Mesendoderm (in vitro differentiated cells): ENCODE data around the gene CFB.
"Not testable (repeated sequence)": the region's sequence is repeated elsewhere in the genome, so short reads cannot be mapped to it uniquely, and the experiment has no call there.

Experiments used
- DNase-seq: peaks from one replicate; pipeline ENCODE4 v3.0.0; 2013
- H2AK5ac ChIP-seq: 2 replicates; pipeline ENCODE4 v1.6.1; 2013; ENCODE audit warnings: low read length, inconsistent platforms
- H2BK120ac ChIP-seq: 2 replicates; pipeline ENCODE4 v1.6.1; 2013; ENCODE audit warnings: low read depth, mild to moderate bottlenecking, low read length, moderate library complexity, mixed read lengths
- H2BK15ac ChIP-seq: replicated peaks from 2 replicates; pipeline ENCODE4 v1.6.1; 2013; ENCODE audit warnings: low read depth, mild to moderate bottlenecking, moderate library complexity
- H2BK5ac ChIP-seq: 2 replicates; pipeline ENCODE4 v1.6.1; 2013; ENCODE audit warnings: low read length, inconsistent platforms
- H3K18ac ChIP-seq: 2 replicates; pipeline ENCODE4 v1.6.1; 2013; ENCODE audit warnings: mild to moderate bottlenecking, low read length, mixed read lengths
- H3K23ac ChIP-seq: one replicate; pipeline ENCODE4 v1.6.1; 2013; ENCODE audit warnings: low read length
- H3K27ac ChIP-seq: 2 replicates; pipeline ENCODE4 v1.5.1; 2013; ENCODE audit warnings: low read depth, mild to moderate bottlenecking, inconsistent platforms, low read length, moderate library complexity
- H3K27me3 ChIP-seq: 2 replicates; pipeline ENCODE4 v1.6.1; 2013; ENCODE audit warnings: low read length, control low read depth, mild to moderate bottlenecking, inconsistent platforms; ENCODE audit not compliant: insufficient read depth, poor library complexity
- H3K36me3 ChIP-seq: 2 replicates; pipeline ENCODE4 v1.6.1; 2013; ENCODE audit warnings: low read length, inconsistent platforms; ENCODE audit not compliant: control insufficient read depth, insufficient read depth
- H3K4ac ChIP-seq: one replicate; pipeline ENCODE4 v1.6.1; 2013; ENCODE audit warnings: low read depth, mild to moderate bottlenecking, low read length, moderate library complexity
- H3K4me1 ChIP-seq: 2 replicates; pipeline ENCODE4 v1.6.1; 2013; ENCODE audit warnings: low read depth, low read length, inconsistent platforms; ENCODE audit not compliant: control insufficient read depth
- H3K4me2 ChIP-seq: 2 replicates; pipeline ENCODE4 v1.6.1; 2013; ENCODE audit warnings: low read length
- H3K4me3 ChIP-seq: 2 replicates; pipeline ENCODE4 v1.5.1; 2013; ENCODE audit warnings: mild to moderate bottlenecking, low read length
- H3K56ac ChIP-seq: one replicate; pipeline ENCODE4 v1.6.1; 2013; ENCODE audit warnings: low read length
- H3K79me1 ChIP-seq: 2 replicates; pipeline ENCODE4 v1.6.1; 2013; ENCODE audit warnings: low read length, inconsistent platforms
- H3K79me2 ChIP-seq: 2 replicates; pipeline ENCODE4 v1.6.1; 2013; ENCODE audit warnings: mild to moderate bottlenecking, low read length; ENCODE audit not compliant: control insufficient read depth, insufficient read depth
- H3K9ac ChIP-seq: 2 replicates; pipeline ENCODE4 v1.6.1; 2013; ENCODE audit warnings: low read length, inconsistent platforms
- H4K5ac ChIP-seq: one replicate; pipeline ENCODE4 v1.6.1; 2013; ENCODE audit warnings: low read length
- H4K8ac ChIP-seq: one replicate; pipeline ENCODE4 v1.6.1; 2013; ENCODE audit warnings: low read depth, mild to moderate bottlenecking, control low read depth, low read length, moderate library complexity
- WGBS: extraction: QIAGEN DNeasy Blood & Tissue Kit; methylation state at CpG from one replicate; pipeline ENCODE4 v1.1.7; 2013; ENCODE audit warnings: low lambda C conversion rate, missing lambda C conversion rate; ENCODE audit not compliant: insufficient coverage; ENCODE audit errors: extremely low coverage; 5-methylcytosine and 5-hydroxymethylcytosine counted together

The CFB gene

DNA sequence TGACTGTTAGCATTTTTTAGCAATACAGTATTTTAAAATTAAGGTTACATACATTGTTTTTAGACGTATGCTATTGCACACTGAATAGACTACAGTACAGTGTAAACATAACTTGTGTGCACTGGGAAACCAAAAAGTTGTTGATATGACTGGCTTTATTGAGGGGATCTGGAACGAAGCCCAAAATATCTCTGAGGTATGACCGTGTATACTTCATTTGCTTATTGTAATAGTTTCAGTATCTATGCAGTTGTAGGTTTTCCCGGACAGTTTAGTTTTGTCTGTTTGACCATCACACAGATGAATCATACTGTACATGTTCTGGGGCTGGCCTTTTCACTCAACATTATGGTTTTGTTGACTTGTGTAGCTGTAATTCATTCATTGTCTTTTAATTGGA, 37.1 kb upstream of the CFB start:
- no CpG with 5 or more reads among the region's 4 CpGs for WGBS
- Histone ChIP-seq H3K4ac (no peak overlapping the region), H3K79me1 (no peaks in the 10 kb centered on the region), H4K8ac (no peak overlapping the region), H3K4me2 (no peak overlapping the region), H2BK15ac (no peak overlapping the region), H4K5ac (no peak overlapping the region), H3K27ac (no peak overlapping the region), H2BK120ac (no peak overlapping the region), H3K4me1 (no peaks in the 10 kb centered on the region), H3K18ac (no peak overlapping the region), H3K36me3 (no peaks in the 10 kb centered on the region), H3K9ac (no peak overlapping the region), H3K56ac (no peak overlapping the region), H3K23ac (no peak overlapping the region), H3K79me2 (no peaks in the 10 kb centered on the region), H2BK5ac (no peak overlapping the region), H2AK5ac (no peak overlapping the region), H3K4me3 (no peak overlapping the region), H3K27me3 (no peaks in the 10 kb centered on the region)
- no peak for DNase-seq

DNA sequence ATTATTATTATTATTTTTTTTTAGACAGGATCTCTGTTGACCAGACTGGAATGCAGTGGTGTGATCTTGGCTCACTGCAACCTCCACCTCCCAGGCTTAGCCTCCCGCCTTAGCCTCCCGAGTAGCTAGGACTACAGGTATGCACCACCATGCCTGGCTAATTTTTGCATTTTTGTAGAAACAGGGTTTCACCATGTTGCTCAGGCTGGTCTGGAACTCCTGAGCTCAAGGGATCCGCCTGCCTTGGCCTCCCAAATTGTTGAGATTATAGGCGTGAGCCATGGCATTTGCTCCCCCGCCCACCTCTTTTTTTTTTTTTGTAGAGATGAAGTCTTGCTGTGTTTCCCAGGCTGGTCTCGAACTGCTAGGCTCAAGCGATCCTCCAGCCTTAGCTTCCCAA, 36.6 kb upstream of the CFB start:
- H3K18ac ChIP-seq, H3K23ac ChIP-seq, H2BK120ac ChIP-seq, H2BK5ac ChIP-seq, H3K9ac ChIP-seq, H4K8ac ChIP-seq, H2AK5ac ChIP-seq, DNase-seq, H3K27ac ChIP-seq, H3K4me1 ChIP-seq, H3K36me3 ChIP-seq, H3K27me3 ChIP-seq, H3K79me1 ChIP-seq, H2BK15ac ChIP-seq, H3K56ac ChIP-seq, H3K4me3 ChIP-seq, H3K4ac ChIP-seq, H3K4me2 ChIP-seq, H3K79me2 ChIP-seq, H4K5ac ChIP-seq: not testable (repeated sequence)
- no CpG with 5 or more reads among the region's 7 CpGs for WGBS

DNA sequence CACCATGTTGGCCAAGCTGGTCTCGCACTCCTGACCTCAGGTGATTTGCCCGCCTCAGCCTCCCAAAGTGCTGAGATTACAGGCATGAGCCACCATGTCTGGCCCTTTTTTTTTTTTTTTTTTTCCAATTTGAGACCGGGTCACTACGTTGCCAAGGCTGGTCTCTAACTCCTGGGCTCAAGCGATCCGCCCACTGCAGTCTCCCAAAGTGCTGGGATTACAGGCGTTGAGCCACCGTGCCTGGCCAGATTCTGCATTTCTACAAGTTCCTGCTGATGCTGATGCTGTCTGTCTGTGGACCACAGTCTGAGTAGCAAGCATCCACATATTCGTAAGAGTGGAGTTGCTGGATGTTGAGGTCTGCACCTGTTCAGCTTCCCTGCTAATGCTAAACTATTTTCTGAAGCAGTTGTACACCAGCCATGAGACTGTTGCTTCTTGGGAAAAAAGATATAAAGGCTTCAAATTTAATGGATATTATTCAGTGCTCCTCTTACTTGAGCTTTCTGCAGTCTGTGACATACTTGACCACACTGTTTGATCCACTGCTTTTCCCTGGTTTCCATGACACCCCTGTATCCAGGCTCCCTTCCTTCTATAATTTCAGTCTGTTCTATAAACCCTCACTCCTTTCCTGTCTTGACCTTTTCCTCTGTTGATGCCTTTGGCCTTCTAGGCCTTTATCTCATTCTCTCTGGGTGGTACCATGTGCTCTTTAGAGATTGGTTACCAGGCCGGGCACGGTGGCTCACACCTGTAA, 33.9 kb upstream of the CFB start:
- Histone ChIP-seq H2BK15ac (no peak overlapping the region), H2BK5ac (no peak overlapping the region), H2AK5ac (no peak overlapping the region), H3K4me2 (no peak overlapping the region), H3K27ac (no peak overlapping the region), H3K36me3 (no peaks in the 10 kb centered on the region), H4K8ac (no peak overlapping the region), H3K79me2 (no peaks in the 10 kb centered on the region), H3K4me1 (no peaks in the 10 kb centered on the region), H3K4me3 (no peak overlapping the region), H3K56ac (no peak overlapping the region), H3K18ac (no peak overlapping the region), H3K23ac (no peak overlapping the region), H2BK120ac (no peak overlapping the region), H4K5ac (no peak overlapping the region), H3K79me1 (no peaks in the 10 kb centered on the region), H3K9ac (no peak overlapping the region), H3K27me3 (no peaks in the 10 kb centered on the region), H3K4ac (no peak overlapping the region)
- WGBS: no CpG with 5 or more reads among the region's 11 CpGs
- DNase-seq: no peak

DNA sequence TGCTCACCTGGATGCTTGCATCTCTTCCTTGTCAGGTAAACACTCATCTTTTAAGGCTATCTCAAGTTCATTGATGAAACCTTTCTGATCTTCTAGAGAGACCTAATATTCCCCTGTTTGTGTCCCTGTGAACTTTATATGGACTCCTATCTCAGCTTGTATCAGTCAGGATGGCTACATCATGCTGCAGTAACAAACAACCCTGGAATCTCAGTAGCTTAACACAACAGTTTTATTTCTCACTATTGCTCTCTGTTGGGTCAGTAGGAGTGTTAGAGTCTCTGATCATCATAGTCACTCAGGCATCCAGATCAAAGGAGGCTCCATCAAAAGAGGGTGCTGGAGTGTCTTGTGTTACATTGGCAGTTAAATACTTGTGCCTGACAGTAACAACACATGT, 30.5 kb upstream of the CFB start:
- no peak overlapping the region for H2BK120ac ChIP-seq
- H2AK5ac ChIP-seq: no peak overlapping the region
- no peak overlapping the region for H3K4me3 ChIP-seq

DNA sequence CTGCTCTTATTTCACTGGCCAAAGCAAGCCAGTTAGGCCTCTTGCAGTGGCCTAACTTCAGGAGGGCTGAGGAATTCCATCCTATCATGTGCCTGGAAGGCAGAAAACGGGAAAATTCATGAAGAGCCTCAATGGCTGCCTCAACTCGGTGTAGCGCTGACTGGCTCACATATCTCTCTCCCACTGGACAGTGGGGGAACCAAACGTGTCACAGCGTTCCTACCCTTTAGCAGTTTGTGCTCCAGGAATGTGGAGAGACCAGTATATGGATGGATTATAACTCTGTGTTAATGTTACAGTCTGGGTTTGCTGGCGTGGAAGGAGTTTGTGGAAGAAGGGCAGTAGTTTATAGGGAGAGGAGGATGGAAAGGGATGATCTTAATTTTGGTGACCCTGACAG, 30.1 kb upstream of the CFB start:
- no peaks in the 10 kb centered on the region for H3K36me3 ChIP-seq
- no peak overlapping the region for H3K23ac ChIP-seq

More for the DNA sequence above, 30.5 kb upstream of the CFB start:
- H2BK5ac ChIP-seq: no peak overlapping the region
- no peak overlapping the region for H3K18ac ChIP-seq
- H3K79me2 ChIP-seq: no peaks in the 10 kb centered on the region
- no peaks in the 10 kb centered on the region for H3K4me1 ChIP-seq
- no peak overlapping the region for H3K27ac ChIP-seq
- no peaks in the 10 kb centered on the region for H3K27me3 ChIP-seq
- H3K4me2 ChIP-seq: no peak overlapping the region
- DNase-seq: no peak
- H3K4ac ChIP-seq: no peak overlapping the region
- no peaks in the 10 kb centered on the region for H3K36me3 ChIP-seq
- H4K5ac ChIP-seq: no peak overlapping the region
- no peaks in the 10 kb centered on the region for H3K79me1 ChIP-seq
- no peak overlapping the region for H3K23ac ChIP-seq
- no peak overlapping the region for H2BK15ac ChIP-seq
- H4K8ac ChIP-seq: no peak overlapping the region
- no peak overlapping the region for H3K56ac ChIP-seq
- H3K9ac ChIP-seq: no peak overlapping the region

DNA sequence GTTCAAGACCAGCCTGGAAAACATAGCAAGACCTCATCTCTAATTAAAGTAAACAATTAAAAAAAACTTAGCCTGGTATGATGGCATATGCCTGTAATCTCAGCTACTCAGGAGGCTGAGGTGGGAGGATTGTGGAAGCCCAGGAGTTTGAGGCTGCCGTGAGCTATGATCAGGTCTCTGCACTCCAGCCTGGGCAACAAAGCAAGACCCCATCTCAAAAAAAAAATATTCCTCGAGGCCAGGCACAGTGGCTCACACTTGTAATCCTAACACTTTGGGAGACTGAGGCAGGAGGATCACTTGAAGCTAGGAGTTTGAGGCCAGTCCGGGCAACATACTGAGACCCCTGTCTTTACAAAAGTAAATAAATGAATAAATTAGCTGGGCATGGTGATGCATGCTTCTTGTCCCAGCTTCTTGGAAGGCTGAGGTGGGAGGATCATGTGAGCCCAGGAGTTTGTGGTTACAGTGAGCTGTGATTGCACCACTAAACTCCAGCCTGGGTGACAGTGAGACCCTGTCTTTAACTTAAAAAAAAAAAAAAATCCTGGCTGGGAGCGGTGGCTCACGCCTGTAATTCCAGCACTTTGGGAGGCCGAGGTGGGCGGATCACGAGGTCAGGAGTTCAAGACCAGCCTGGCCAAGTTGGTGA, 27.7 kb upstream of the CFB start:
- H3K79me1 ChIP-seq: no peaks in the 10 kb centered on the region
- H4K5ac ChIP-seq: no peak overlapping the region
- no peak overlapping the region for H2BK5ac ChIP-seq
- H3K36me3 ChIP-seq: no peaks in the 10 kb centered on the region
- H3K18ac ChIP-seq: no peak overlapping the region
- H3K79me2 ChIP-seq: no peaks in the 10 kb centered on the region
- H3K4me1 ChIP-seq: no peaks in the 10 kb centered on the region
- no peak overlapping the region for H4K8ac ChIP-seq
- no peak overlapping the region for H2AK5ac ChIP-seq
- WGBS: no CpG with 5 or more reads among the region's 8 CpGs
- H3K4ac ChIP-seq: no peak overlapping the region
- H3K56ac ChIP-seq: no peak overlapping the region
- no peak overlapping the region for H3K4me3 ChIP-seq
- H3K23ac ChIP-seq: no peak overlapping the region
- DNase-seq: no peak
- H3K4me2 ChIP-seq: no peak overlapping the region
- H3K27ac ChIP-seq: no peak overlapping the region
- H3K9ac ChIP-seq: no peak overlapping the region
- no peaks in the 10 kb centered on the region for H3K27me3 ChIP-seq
- H2BK15ac ChIP-seq: no peak overlapping the region
- H2BK120ac ChIP-seq: no peak overlapping the region

More for the DNA sequence above, 30.1 kb upstream of the CFB start:
- H2BK120ac ChIP-seq: no peak overlapping the region
- H3K56ac ChIP-seq: no peak overlapping the region
- no peak overlapping the region for H4K5ac ChIP-seq
- H3K27me3 ChIP-seq: no peaks in the 10 kb centered on the region
- no peak overlapping the region for H2AK5ac ChIP-seq
- no peaks in the 10 kb centered on the region for H3K4me1 ChIP-seq
- no peak overlapping the region for H3K9ac ChIP-seq
- WGBS: no CpG with 5 or more reads among the region's 6 CpGs
- no peak overlapping the region for H4K8ac ChIP-seq
- H2BK15ac ChIP-seq: no peak overlapping the region
- no peak overlapping the region for H2BK5ac ChIP-seq
- no peak for DNase-seq
- no peaks in the 10 kb centered on the region for H3K79me2 ChIP-seq
- H3K79me1 ChIP-seq: no peaks in the 10 kb centered on the region
- no peak overlapping the region for H3K27ac ChIP-seq
- no peak overlapping the region for H3K18ac ChIP-seq
- H3K4me2 ChIP-seq: no peak overlapping the region
- no peak overlapping the region for H3K4ac ChIP-seq
- no peak overlapping the region for H3K4me3 ChIP-seq
